Urothelium cell line (cell line): ENCODE data around the gene SMYD4.
A peak's percentile ranks its signal among the peaks of the same experiment; 100 is the strongest.

Source experiments
- DNase-seq: peaks from one replicate; pipeline ENCODE4 v3.0.0; 2011; ENCODE audit warnings: low spot score, mixed read lengths
- FAIRE-seq: peaks from 2 replicates; lab custom pipeline; 2011; peaks lifted over from hg19 to GRCh38; lab: Jason Lieb, UNC

The SMYD4 gene

DNA sequence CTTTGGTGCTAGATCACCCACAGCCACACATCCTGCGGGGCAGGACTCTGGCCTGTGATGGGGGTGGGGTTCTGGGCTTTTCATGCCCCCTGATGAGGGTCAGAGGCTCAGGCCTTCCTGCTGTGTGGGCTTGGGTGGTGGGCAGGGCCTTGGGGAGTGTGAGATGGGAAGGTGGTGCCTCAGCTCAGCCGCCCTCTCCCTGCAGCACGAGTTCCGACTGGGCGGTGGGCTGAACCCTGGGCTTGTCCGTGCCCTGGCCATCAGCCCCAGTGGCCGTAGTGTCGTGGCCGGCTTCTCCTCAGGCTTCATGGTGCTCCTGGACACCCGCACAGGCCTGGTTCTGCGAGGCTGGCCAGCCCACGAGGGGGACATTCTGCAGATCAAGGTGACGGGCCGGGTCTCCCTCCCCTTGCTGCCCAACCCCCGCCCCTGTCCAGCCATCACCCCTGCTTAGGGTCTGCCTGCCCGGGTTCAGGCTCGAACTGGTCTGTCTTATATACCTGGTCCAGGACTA is 93.8 kb downstream of the SMYD4 start:
- DNase-seq: no peak
- no peak for FAIRE-seq

DNA sequence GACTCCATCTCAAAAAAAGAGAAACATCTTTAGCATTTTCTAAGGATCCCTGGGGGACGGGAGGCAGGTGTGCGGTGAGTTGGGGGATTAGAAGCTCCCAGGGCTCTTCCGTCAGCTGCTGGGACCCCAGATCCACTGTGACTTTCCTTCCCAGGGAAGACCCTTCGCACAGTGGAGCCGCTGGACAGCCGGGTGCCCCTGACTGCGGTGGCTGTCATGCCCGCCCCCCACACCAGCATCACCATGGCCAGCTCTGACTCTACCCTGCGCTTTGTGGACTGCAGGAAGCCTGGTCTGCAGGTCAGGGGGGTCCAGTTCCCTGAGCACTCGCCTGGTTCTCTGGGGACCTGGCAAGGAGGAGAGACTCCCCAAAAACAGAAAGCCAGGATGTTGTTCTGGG is 94.3 kb downstream of the SMYD4 start:
- DNase-seq: no peak
- no peak for FAIRE-seq

DNA sequence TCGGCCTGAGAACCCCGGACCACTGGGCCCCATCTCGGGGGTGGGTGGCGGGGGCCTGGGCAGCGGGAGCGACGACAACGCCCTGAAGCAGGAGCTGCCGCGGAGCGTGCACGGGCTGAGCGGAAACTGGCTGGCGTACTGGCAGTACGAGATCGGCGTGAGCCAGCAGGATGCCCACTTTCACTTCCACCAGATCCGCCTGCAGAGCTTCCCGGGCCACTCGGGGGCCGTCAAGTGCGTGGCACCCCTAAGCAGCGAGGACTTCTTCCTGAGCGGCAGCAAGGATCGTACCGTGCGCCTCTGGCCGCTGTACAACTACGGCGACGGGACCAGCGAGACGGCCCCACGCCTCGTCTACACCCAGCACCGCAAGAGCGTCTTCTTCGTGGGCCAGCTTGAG is 95.9 kb downstream of the SMYD4 start:
- DNase-seq (no peak), FAIRE-seq (no peak)

DNA sequence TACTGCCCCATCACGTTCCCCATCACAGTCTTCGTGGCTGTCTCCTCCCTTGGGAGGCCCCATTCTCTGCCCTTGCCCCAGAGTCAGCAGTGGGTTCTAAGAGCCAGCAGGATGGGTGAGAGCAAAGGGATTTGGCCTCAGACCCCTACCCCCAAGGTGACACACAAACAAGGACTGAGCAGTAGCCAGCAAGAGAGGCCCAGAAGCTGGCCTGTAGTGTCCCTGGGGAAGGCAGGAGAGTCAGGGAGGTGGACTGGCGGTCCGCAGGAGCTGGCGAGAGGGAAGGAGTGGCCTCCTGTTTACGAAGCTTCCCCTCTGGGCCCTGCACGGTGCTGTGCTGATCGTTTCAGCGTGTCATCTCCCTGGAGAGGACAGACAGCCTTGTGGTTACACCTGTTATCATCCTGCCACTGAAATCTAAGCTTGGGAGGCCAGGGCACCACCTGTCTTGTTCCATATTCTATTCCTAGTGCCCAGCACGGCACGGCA is 96.8 kb downstream of the SMYD4 start:
- DNase-seq: no peak
- no peak for FAIRE-seq

DNA sequence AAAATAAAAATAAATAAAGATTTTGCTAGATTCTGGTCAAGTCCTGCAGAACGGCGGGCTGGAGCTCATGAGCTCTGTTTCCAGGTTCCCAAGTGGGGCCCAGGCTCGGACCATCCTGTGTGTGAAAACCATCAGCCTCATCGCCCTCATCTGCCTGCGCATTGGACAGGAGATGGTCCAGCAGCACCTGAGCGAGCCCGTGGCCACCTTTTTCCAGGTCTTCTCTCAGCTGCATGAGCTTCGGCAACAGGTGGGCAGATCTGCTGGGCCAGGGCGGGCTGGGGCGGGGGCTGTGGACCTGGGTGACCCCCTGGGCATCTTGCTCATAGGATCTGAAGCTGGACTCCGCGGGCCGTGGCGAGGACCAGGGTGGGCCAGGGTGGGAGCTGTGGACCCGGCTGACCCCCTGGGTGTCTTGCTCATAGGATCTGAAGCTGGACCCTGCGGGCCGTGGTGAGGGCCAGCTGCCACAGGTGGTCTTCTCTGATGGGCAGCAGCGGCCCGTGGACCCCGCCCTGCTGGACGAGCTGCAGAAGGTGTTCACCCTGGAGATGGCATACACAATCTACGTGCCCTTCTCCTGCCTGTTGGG is 97.4 kb downstream of the SMYD4 start:
- no peak for FAIRE-seq
- DNase-seq: no peak

DNA sequence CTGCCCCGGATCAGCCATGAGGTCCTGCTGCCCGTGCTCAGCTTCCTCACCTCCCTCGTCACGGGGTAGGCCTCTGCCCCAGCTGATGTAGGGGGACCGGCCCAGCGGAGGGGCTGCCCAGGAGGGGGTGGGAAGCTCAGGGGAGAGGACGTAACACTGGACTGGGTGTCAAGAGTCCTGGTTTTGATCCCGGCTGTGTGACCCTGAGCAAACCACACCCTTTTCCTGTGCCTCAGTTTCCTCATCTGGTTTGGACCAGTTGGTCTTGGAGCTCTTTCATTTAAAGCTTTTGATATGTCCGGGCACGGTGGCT is 98.6 kb downstream of the SMYD4 start:
- FAIRE-seq: peak; percentile 20
- no peak for DNase-seq

DNA sequence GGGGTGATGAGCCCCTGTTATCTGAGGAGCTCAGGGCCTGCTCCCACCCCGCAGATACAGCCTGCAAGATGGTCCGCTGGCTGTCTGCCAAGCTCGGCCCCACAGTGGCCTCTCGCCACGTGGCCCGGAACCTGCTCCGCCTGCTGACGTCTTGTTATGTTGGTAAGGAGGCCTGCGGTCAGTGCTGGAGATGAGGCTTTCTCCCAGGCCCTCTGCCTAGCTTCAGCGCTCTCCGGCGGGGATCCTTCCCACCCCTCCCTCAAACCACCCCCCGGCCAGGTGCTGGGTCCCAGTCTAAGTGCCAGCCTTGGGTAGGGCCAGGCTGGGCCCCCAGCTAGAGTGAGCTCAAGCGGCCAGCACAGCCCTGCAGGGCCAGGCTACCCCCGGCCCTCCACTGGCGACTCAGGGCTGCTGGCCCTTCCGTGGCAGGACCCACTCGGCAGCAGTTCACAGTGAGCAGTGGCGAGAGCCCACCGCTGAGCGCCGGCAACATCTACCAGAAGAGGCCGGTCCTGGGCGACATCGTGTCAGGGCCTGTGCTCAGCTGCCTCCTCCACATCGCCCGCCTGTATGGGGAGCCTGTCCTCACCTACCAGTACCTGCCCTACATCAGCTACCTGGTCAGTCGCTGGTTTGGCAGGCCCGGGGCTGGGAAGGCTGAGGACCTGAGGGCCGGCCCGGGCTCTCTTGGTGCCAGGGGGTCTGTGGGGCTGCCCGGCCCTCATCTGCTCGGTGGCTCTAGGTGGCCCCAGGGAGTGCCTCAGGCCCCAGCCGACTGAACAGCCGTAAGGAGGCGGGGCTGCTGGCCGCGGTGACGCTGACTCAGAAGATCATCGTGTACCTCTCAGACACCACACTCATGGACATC is 99.1 kb downstream of the SMYD4 start:
- no peak for FAIRE-seq
- DNase-seq: peak; percentile 59

DNA sequence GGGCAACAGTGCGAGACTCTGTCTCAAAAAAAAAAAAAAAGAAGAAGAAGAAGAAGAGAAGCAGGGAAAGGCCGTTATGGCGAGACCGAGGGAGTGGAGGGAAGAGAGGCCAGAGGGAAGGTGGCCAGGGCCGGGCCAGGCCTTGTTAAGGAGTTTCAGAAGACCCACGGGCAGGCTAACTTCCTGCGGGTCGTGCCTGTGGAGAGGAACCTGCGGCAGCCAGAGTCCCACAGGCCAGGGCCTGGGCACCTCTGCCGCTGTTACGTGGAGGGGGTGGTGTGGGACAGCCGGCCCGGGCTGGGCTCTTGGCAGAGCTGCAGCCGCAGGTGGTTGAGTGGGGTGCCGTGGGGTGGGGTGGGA is 99.8 kb downstream of the SMYD4 start:
- FAIRE-seq (no peak), DNase-seq (no peak)
